ENCODE data around the gene KCNQ4. TPM values are rescaled to one million over a fixed set of nuclear protein-coding genes. Genes with fewer than 3 reads are reported as not detected.

Gene KCNQ4
- total and polyA plus RNA-seq, 10 of the 15 experiments (the other 5 are each of a cell fraction or from before 2014, with no cell fraction given), result 0.04 to 0.18 (median 0.08) TPM; not detected in 2

GRCh38 chr1:40806240-40806639 is 22.7 kb downstream of the KCNQ4 start (continued):
- no peak for TF ChIP-seq STAT3 (IDR thresholded peaks at IDR 0.05; ENCODE audit: low read depth, low read length)
- no peak for TF ChIP-seq EGR1 (IDR thresholded peaks at IDR 0.05; ENCODE audit: borderline replicate concordance in 1 of 2, low read depth in 2 of 2, low read length in 2 of 2)
- TF ChIP-seq SREBF2 (IDR thresholded peaks at IDR 0.05; ENCODE audit: low read length), result no peak
- no peak for TF ChIP-seq BCL3 (IDR thresholded peaks at IDR 0.05; ENCODE audit: borderline replicate concordance, insufficient read depth, low read depth, low read length, poor library complexity, severe bottlenecking)
- no peak for TF ChIP-seq NR2C1 (IDR thresholded peaks at IDR 0.05)
- no peak for TF ChIP-seq MTA3 (IDR thresholded peaks at IDR 0.05; ENCODE audit: borderline replicate concordance, low read length)
- no peak for TF ChIP-seq SREBF1 (IDR thresholded peaks at IDR 0.05; ENCODE audit: low read length)
- TF ChIP-seq ZNF687 (IDR thresholded peaks at IDR 0.05), result no peak
- no peak for TF ChIP-seq CBX3 (IDR thresholded peaks at IDR 0.05; ENCODE audit: borderline replicate concordance, low read depth)
- no peak for TF ChIP-seq E2F8 (IDR thresholded peaks at IDR 0.05; ENCODE audit: low read depth, partially characterized antibody)
- TF ChIP-seq MAX (IDR thresholded peaks at IDR 0.05; ENCODE audit: low read depth, low read length), result no peak
- TF ChIP-seq ASH2L (IDR thresholded peaks at IDR 0.05; ENCODE audit: borderline replicate concordance, low read depth), result no peak
- no peak for TF ChIP-seq ZBED1 (IDR thresholded peaks at IDR 0.05; ENCODE audit: borderline replicate concordance)
- TF ChIP-seq TAF1 (IDR thresholded peaks at IDR 0.05; ENCODE audit: borderline replicate concordance, low read depth, low read length), result no peak

All from GM12878 (cell line).